EL (cell line): ENCODE data around the gene CNTNAP3B.
"Not testable (repeated sequence)": the region's sequence is repeated elsewhere in the genome, so short reads cannot be mapped to it uniquely, and the experiment has no call there.

Source experiments
- DNase-seq: peaks from one replicate; pipeline ENCODE4 v3.0.0-alpha.2; 2016

The CNTNAP3B gene

GRCh38 chr9:41974906-41975305 is 154.3 kb downstream of the CNTNAP3B start:
- DNase-seq: not testable (repeated sequence)

DNA sequence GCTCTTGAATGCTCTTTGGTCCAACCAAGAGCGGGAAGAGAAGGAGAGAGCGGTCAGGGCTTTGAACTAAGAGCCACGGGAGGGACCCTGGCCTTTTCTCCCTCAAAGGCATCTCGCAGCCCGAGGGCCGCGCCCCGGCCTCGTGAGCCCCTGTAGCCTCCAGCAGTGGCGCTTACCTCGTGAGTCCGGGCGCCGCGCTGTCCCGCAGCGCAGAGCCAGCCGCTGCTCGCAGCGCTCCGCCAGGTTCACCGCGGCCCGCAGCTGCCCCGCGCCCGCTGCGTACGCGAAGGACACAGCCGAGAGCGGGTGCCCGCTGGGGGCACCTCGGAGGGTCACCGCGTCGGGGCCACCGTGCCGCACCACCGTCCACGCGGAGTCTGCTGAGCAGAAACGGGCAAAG is 176.2 kb downstream of the CNTNAP3B start:
- DNase-seq: not testable (repeated sequence)

GRCh38 chr9:41941738-41942137 is 187.5 kb downstream of the CNTNAP3B start:
- DNase-seq: not testable (repeated sequence)

GRCh38 chr9:41938143-41938542 is 191.1 kb downstream of the CNTNAP3B start:
- DNase-seq: not testable (repeated sequence)

DNA sequence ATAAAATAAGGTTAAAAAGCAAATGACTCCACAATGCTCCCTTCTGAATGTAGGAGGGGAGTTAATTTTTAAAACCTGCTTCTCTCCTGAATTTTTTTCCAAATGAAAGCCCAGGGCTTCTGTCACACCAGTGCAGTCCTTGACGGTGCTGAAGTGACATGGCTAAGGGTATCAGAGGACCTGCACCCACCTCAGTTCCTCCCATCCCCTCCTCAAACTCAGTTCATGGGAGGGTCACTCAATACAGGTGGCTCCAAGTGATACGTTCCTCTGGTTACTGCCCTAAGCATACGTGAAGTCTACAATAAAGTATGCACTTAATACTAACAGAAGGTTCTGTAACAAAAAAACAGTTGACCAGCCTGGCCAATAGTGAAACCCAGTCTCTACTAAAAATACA is 193.5 kb downstream of the CNTNAP3B start:
- DNase-seq: not testable (repeated sequence)

GRCh38 chr9:41929172-41929571 is 200.1 kb downstream of the CNTNAP3B start:
- not testable (repeated sequence) for DNase-seq

DNA sequence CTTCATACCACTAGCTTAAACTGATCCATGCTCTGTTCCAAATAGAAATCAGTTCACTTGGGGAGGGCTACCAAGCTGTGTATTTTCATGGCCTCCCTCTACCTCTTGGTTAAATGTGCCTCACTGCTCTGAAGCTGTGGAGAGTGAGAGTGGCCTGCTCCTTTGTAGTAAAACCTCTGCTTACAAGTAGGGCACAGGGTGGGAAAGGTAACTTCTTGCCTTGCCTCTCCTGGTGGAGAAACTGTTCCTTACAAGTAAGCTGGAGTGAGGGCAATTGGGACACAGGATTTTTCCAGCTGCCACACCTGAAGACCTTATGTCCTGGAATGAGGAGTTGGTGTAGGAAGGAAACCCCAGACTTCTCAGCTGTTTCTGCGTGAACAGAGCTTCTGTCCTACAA is 211.9 kb downstream of the CNTNAP3B start:
- not testable (repeated sequence) for DNase-seq

- not testable (repeated sequence) for DNase-seq
These were observed 223.7 kb downstream of the CNTNAP3B start for GRCh38 chr9:41905488-41905887.

- DNase-seq: not testable (repeated sequence)
These were observed 226.5 kb downstream of the CNTNAP3B start for GRCh38 chr9:41902762-41903161.

- not testable (repeated sequence) for DNase-seq
These were observed 230.4 kb downstream of the CNTNAP3B start for GRCh38 chr9:41898720-41899343.

DNA sequence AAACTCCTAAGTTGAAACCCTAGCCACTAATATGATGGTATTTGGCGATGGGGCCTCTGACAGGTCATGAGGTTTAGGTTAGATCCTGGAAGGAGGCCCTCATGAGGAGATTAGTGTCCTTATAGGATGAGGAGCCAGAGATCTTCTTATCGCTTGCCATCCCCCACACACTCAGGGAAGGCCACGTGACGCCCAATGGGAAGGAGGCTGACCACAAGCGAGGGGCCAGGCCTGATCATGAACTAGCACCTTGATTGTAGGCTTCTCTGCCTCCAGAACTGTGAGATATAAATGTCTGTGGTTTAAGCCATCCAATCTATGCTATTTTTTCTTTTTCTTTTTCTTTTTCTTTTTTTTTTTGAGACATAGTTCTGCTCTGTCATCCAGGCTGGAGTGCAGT is 254.7 kb downstream of the CNTNAP3B start:
- not testable (repeated sequence) for DNase-seq

GRCh38 chr9:41855422-41855821 is 273.8 kb downstream of the CNTNAP3B start:
- DNase-seq: not testable (repeated sequence)

DNA sequence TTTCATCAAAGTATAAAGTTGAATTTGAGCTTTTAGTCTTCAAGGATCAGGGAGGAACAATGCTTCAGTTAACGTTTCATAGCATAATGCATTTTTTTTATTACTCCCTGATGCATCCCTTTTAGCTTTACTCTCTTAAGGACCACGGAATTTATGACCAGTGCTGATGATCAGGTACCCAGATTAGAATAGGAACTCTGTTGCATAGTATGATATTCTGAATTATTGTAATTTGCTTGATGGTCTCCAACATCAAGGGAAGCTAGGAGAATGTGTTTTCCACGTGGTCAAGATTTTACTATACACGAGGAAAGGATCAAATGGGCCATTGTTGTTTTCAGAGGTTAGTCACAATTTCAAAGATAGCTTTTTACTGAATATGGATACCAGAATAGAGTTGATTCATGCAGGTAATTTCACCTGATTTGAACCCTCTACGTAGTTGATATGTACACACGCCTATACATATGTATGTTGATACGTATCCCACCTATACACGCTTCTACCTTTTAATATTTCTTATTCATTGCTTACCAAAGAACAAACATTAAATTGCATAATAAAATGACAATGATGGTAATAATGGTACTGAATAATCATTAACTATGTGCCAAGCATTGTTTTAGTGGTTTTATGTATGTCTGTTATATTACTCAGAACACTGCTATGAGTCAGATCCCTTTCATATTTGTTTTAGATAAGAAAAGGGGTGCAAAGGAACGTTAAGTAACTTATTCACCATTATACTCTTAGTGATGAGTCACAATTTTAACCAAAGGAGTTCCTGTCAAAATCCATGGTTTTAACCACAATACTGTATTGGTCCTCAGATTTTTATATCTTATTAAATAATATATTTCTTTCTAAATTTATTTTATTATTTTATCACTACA is 277.1 kb downstream of the CNTNAP3B start:
- DNase-seq: not testable (repeated sequence)

DNA sequence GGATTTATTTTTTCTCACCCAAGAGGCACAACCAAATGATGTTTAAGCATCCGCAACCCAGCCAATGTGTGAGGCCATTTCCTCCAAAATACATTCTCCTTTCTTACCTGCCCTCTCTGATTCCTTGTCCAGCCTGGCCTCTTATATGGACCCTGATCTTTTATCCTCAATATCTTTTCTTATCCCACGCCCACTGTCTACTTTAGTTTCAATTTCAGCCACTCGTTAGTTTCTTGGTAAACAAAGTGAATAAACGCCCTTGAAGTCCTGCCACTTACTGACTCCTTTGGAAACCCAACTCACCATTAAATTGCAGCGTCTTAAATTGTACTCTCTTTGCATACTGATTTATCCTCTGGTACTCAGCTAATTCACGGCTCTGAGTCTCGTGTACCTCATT is 281.4 kb downstream of the CNTNAP3B start:
- DNase-seq: not testable (repeated sequence)
